Hepatocyte (in vitro differentiated cells): ENCODE measurements around the gene NENF. TPM values are rescaled to one million over a fixed set of nuclear protein-coding genes. Genes with fewer than 3 reads are reported as not detected.
A peak's percentile ranks its signal among the peaks of the same experiment; 100 is the strongest.

Experiments
- DNase-seq: peaks from one replicate; pipeline ENCODE4 v3.0.0-alpha.2; 2016; ENCODE audit warnings: low spot score
- H2AFZ ChIP-seq: fragments of 200-600 bp; sonication (generic); 2 replicates; pipeline ENCODE4 v1.6.0; 2016; ENCODE audit warnings: antibody characterized with exemption, mild to moderate bottlenecking
- H3K27ac ChIP-seq: fragments of 200-600 bp; sonication (generic); 2 replicates; pipeline ENCODE4 v1.5.1; 2016; ENCODE audit warnings: mild to moderate bottlenecking
- H3K27me3 ChIP-seq: fragments of 200-600 bp; sonication (generic); 2 replicates; pipeline ENCODE4 v1.6.1; 2016
- H3K36me3 ChIP-seq: fragments of 200-600 bp; sonication (generic); replicated peaks from 2 replicates; pipeline ENCODE4 v1.5.1; 2016; ENCODE audit warnings: low read depth; ENCODE audit not compliant: insufficient read depth
- H3K4me1 ChIP-seq: fragments of 200-600 bp; sonication (generic); 2 replicates; pipeline ENCODE4 v1.5.1; 2016; ENCODE audit warnings: mild to moderate bottlenecking, moderate library complexity; ENCODE audit not compliant: insufficient read depth
- H3K4me2 ChIP-seq: fragments of 200-600 bp; sonication (generic); 2 replicates; pipeline ENCODE4 v1.6.0; 2016
- H3K4me3 ChIP-seq: fragments of 200-600 bp; sonication (generic); 2 replicates; pipeline ENCODE4 v1.5.1; 2016; ENCODE audit warnings: mild to moderate bottlenecking
- H3K79me2 ChIP-seq: fragments of 200-600 bp; sonication (generic); 2 replicates; pipeline ENCODE4 v1.6.0; 2017; ENCODE audit warnings: mild to moderate bottlenecking
- H3K9me2 ChIP-seq: fragments of 200-600 bp; sonication (generic); replicated peaks from 2 replicates; pipeline ENCODE4 v1.6.0; 2017; ENCODE audit warnings: mild to moderate bottlenecking; ENCODE audit not compliant: insufficient read depth
- H3K9me3 ChIP-seq: fragments of 200-600 bp; sonication (generic); 2 replicates; pipeline ENCODE4 v1.5.1; 2016; ENCODE audit warnings: low read depth, mild to moderate bottlenecking
- H4K20me1 ChIP-seq: fragments of 200-600 bp; sonication (generic); 2 replicates; pipeline ENCODE4 v1.6.0; 2016; ENCODE audit warnings: mild to moderate bottlenecking; ENCODE audit not compliant: insufficient read depth, poor library complexity, severe bottlenecking
- EZH2 ChIP-seq: fragments of 200-600 bp; sonication (generic); IDR thresholded peaks from 2 replicates; pipeline ENCODE4 v1.6.1; 2016; ENCODE audit warnings: antibody characterized with exemption, mild to moderate bottlenecking, borderline replicate concordance
- EZH2phosphoT487 ChIP-seq: fragments of 200-600 bp; sonication (generic); IDR thresholded peaks from one replicate; pipeline ENCODE4 v1.6.1; 2018; ENCODE audit warnings: antibody characterized with exemption, mild to moderate bottlenecking, low read depth, moderate library complexity; ENCODE audit not compliant: unreplicated experiment, severe bottlenecking
- WGBS: methylation state at CpG from one replicate; pipeline ENCODE4 v1.1.6; 2016; ENCODE audit warnings: low lambda C conversion rate; ENCODE audit errors: missing lambda C conversion rate; 5-methylcytosine and 5-hydroxymethylcytosine counted together
- polyA plus RNA-seq: library from polyadenylated mRNA; unstranded; fragments of >200 nt; fragmentation: Nextera tagmentation; extraction: Ambion mirVana; gene quantifications from 2 replicates; pipeline ENCODE4 v1.2.1, GENCODE V29; 2016
- total RNA-seq: library from RNA; depleted of rRNA; stranded (reverse); fragments of >200 nt; gene quantifications from 2 replicates; pipeline ENCODE4 v1.2.3, GENCODE V29; 2014
- TF ChIP-seq, protein P1 (sequence below): fragments of 200-600 bp; sonication (generic); IDR thresholded peaks from 2 replicates; pipeline ENCODE4 v1.5.1; 2016; ENCODE audit warnings: antibody characterized with exemption, mild to moderate bottlenecking; ENCODE audit not compliant: poor library complexity

Gene NENF
- total and polyA plus RNA-seq, 2 experiments from 2014 or later, result 52.3 to 115 TPM

DNA sequence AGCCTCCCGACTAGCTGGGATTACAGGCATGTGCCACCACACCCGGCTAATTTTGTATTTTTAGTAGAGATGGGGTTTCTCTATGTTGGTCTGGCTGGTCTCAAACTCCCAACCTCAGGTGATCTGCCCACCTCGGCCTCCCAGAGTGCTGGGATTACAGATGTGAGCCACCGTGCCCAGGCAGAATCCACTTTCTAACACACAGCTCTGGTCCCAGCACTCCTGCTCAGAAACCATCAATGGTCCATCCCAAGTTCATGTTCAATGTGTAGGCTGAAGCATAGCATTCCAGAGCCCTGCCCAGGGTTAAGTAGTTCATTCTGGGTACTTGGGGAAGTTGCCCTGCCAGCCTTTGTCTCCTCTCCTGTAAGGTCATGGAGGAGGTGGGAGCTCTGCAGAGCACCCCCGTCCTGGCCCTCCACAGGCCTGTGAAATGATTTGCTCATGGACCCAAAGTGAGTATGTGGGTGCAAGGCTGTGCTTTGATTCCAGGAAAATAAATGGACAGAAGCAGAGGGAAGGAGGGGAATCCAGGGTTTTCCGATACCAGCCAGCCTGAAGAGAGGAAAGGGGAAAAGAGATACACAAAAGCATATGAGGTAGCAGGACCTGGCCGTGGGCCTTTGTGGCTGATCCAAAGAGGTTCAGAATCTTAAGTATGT lies 55.2 kb downstream of the NENF start:
- Histone ChIP-seq H3K27ac (peak overlapping the region; percentile 78), H3K27me3 (no peaks in the 10 kb centered on the region), H3K79me2 (no peaks in the 10 kb centered on the region), H3K4me1 (peaks cover 18% of the 10 kb centered on the region), H4K20me1 (no peaks in the 10 kb centered on the region), H3K36me3 (no peaks in the 10 kb centered on the region), H3K9me3 (no peaks in the 10 kb centered on the region), H2AFZ (no peak overlapping the region), H3K4me3 (no peak overlapping the region), H3K9me2 (no peaks in the 10 kb centered on the region), H3K4me2 (no peak overlapping the region)
- WGBS, result 92% methylated on average over 7 of the region's 7 CpGs
- DNase-seq, result no peak
- TF ChIP-seq EZH2phosphoT487 (no peak), EZH2 (no peak)
- TF ChIP-seq, protein P1, sequence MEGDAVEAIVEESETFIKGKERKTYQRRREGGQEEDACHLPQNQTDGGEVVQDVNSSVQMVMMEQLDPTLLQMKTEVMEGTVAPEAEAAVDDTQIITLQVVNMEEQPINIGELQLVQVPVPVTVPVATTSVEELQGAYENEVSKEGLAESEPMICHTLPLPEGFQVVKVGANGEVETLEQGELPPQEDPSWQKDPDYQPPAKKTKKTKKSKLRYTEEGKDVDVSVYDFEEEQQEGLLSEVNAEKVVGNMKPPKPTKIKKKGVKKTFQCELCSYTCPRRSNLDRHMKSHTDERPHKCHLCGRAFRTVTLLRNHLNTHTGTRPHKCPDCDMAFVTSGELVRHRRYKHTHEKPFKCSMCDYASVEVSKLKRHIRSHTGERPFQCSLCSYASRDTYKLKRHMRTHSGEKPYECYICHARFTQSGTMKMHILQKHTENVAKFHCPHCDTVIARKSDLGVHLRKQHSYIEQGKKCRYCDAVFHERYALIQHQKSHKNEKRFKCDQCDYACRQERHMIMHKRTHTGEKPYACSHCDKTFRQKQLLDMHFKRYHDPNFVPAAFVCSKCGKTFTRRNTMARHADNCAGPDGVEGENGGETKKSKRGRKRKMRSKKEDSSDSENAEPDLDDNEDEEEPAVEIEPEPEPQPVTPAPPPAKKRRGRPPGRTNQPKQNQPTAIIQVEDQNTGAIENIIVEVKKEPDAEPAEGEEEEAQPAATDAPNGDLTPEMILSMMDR, result no peak

DNA sequence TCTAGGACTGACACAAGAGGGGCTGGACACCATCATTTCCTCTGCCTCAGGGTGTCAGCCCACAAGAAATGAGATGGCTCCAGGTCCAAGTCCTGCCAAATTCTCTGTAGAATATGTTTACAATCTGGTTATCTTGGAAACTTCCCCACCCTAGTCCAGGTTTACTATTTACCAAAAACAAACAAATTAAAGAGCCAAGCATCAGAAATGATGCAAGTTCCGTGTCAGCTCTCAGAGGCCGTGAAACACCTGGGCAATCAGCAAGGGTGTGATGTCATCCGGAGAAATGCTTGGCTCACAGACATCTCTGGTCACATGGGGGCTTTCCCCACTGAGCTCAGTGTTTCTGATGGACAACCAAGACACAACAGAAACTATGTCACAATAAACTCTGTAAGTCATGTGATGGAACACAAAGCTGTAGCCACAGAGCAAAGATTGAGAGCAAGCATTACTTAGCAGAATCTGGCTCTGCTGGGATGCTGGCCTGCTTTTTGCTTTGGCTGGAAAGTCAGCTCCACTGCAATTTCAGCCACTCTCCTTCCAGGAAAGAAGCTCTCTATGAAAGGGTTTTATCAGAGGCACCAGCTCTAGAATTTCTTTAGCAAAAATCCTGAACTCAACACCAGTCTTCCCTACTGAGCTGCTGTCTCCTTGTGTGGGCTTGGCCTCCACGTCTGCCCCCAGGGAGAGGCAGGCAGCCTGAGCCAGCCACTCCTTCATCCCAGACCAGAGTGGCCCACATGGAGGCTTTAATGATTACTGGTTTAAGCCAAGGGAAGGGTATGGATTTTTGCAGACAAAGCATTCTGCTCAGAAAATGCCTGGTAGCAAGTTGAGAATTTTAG lies 55.9 kb downstream of the NENF start:
- Histone ChIP-seq H3K79me2 (no peaks in the 10 kb centered on the region), H3K36me3 (no peaks in the 10 kb centered on the region), H3K27me3 (no peaks in the 10 kb centered on the region), H3K27ac (peak overlapping the region; percentile 78), H4K20me1 (no peaks in the 10 kb centered on the region), H3K9me3 (no peaks in the 10 kb centered on the region), H2AFZ (no peak overlapping the region), H3K4me1 (peaks cover 14% of the 10 kb centered on the region), H3K4me3 (no peak overlapping the region), H3K9me2 (no peaks in the 10 kb centered on the region), H3K4me2 (no peak overlapping the region)
- WGBS, result 44% methylated on average over 4 of the region's 4 CpGs
- no peak for TF ChIP-seq EZH2
- TF ChIP-seq EZH2phosphoT487, result no peak
- TF ChIP-seq, protein P1, result no peak
- peak; percentile 92 for DNase-seq

DNA sequence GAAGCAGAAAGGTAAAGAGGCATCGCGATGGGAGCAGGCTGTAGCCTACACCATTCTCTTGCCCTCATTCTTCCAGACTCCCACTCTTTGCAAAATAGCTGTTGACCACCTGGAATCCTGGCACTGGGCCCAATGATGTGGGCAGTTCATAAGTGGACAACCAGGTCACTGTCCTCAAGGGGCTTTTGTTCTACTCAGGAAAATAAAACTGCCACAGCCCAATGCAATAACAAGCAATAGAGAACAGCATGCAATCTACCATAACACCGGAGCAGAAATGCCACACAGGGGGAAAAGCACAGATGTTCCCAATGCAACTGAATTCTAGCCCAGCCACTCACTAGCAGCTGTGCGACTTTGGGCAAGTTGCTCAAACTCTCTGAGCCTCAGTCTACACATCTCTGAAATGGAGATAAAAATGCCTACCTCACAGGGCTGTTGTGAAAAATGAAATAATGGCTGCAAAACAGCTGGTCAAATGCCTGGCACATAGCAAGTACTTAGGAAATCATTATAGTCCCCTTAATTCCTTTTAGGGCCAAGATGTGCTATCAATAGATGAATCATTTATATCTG lies 56.7 kb downstream of the NENF start:
- DNase-seq, result no peak
- Histone ChIP-seq H3K4me3 (no peak overlapping the region), H3K27me3 (no peaks in the 10 kb centered on the region), H3K4me1 (peaks cover 14% of the 10 kb centered on the region), H3K9me2 (no peaks in the 10 kb centered on the region), H3K9me3 (no peaks in the 10 kb centered on the region), H3K27ac (peak overlapping the region; percentile 78), H3K79me2 (no peaks in the 10 kb centered on the region), H4K20me1 (no peaks in the 10 kb centered on the region), H3K4me2 (no peak overlapping the region), H3K36me3 (no peaks in the 10 kb centered on the region), H2AFZ (no peak overlapping the region)
- TF ChIP-seq EZH2, result no peak
- no peak for TF ChIP-seq EZH2phosphoT487
- TF ChIP-seq, protein P1, result no peak
- 97% methylated on average over 4 of the region's 4 CpGs for WGBS
